ENCODE measurements around the gene NCF1.
"Not testable (repeated sequence)": the region's sequence is repeated elsewhere in the genome, so short reads cannot be mapped to it uniquely, and the experiment has no call there.

NCF1 gene

GRCh38 chr7:74788369-74789150, 14.7 kb downstream of the NCF1 start:
- H3K4me3 ChIP-seq (ENCODE audit: low read length) = not testable (repeated sequence)

DNA sequence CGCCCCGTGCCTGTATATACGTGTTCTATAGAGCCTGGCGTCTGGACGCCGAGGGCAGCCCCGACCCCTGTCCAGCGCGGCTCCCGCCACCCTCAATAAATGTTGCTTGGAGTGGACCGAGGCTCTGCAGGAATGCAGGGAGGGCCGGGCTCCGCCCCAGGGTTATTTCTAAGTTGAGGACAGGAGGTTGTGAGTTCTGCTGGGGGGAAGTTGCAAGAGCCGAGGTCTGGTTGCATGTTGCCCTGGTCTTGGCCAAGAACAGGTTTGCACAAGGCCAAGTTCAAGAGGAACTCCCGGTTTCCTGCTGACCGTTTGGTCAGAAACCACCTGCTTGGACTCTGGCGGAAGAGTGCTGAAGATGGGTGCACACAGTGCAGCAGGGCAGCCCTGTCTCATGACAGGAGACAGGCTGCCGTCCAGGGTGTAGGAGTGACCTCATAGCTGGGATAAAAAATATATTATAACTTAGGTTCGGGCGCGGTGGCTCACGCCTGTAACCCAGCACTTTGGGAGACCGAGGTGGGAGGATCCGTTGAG, 15.5 kb downstream of the NCF1 start:
- not testable (repeated sequence) for H3K4me3 ChIP-seq (ENCODE audit: low read length)

DNA sequence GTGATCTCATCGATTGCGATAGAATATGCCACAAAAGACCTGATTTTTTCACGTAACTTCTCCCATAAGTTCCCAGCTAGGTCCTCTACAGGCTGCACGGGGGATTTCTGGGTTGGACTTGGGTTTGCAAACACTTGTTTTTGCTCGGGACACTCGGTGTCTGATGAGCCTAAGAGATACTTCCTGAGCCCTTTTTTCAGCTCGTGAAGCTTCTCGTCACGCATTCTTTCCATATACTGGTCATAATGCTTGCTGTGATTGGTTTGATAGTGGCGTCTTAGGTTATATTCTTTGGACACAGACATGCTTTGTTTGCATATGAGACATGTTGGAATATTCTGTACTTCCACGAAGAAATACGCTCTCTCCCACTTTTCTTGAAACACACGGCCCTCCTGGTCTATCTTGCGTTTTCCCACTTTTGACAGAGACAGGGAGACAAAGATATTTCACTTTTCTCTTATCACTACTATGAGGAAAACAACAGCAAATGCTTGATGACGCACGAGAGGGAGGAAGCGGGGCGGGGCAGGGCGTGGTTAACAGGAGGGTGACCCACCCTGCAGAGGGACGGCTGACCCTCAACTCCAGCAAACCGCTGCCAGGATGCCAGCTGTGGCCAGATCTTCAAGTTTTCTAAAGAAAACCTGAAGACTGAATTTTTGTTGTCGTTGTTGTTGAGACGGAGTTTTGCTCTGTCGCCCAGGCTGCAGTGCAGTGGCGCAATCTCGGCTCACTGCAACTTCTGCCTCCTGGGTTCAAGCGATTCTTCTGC, 24.2 kb downstream of the NCF1 start:
- not testable (repeated sequence) for H3K4me3 ChIP-seq (ENCODE audit: low read length)

- H3K4me3 ChIP-seq (ENCODE audit: low read length) = not testable (repeated sequence)
These were observed 24.8 kb downstream of the NCF1 start for GRCh38 chr7:74798644-74799043.

GRCh38 chr7:74815882-74816281, 42.1 kb downstream of the NCF1 start:
- not testable (repeated sequence) for H3K4me3 ChIP-seq (ENCODE audit: low read length)

- not testable (repeated sequence) for H3K4me3 ChIP-seq (ENCODE audit: low read length)
These were observed 46.5 kb downstream of the NCF1 start for GRCh38 chr7:74820146-74820805.

GRCh38 chr7:74821259-74821658, 47.4 kb downstream of the NCF1 start:
- H3K4me3 ChIP-seq (ENCODE audit: low read length) = not testable (repeated sequence)

GRCh38 chr7:74829959-74830358, 56.1 kb downstream of the NCF1 start:
- not testable (repeated sequence) for H3K4me3 ChIP-seq (ENCODE audit: low read length)

DNA sequence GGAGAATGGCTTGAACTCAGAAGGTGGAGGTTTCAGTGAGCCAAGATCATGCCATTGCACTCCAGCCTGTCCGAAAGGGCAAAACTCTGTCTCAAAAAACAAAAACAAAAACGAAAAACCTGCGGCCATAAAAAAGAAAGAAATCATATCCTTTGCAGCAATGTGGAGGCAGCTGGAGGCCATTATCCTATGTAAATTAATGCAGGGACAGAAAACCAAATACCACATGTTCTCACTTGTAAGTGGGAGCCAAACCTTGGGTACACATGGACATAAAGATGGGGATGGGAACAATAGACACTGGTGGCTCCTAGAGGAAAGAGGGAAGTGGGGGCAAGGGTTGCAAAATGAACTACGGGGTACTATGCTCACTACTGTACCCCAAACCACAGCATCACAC, 56.6 kb downstream of the NCF1 start:
- H3K4me3 ChIP-seq (ENCODE audit: low read length) = not testable (repeated sequence)
